Measurements from ENCODE around the gene LONP2.

LONP2 gene

DNA sequence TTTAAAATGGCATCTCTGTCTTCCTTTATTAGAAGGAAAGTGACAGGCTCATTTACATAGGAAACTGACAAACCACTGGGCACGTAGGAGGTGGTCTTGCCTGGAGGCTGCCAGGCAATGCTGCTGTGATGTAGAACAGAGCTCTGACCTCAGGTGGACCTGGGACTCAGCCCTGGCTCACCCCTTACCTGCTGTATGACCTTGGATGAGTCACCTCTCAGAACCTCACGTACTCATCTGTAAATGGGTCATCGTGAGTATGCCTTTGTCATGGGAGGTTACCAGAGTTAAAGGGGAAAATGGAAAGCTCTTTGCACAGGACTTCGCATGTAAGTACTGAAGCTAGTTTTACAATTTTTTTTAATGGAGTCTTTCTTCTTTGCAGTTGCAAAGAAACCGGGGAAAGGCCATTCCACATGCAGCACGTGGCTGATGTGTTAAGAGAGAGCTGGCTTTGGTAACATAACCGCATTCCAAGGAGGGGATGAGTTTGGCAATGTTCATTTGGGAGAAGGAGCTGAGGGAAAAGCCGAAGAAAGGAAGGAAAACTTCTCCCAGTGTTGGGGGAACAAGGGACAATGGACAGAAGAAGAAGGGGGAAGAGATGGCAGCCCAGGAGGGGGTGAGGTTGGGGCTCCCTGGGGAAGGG lies 37.4 kb upstream of the LONP2 start:
- TF ChIP-seq, protein P1, sequence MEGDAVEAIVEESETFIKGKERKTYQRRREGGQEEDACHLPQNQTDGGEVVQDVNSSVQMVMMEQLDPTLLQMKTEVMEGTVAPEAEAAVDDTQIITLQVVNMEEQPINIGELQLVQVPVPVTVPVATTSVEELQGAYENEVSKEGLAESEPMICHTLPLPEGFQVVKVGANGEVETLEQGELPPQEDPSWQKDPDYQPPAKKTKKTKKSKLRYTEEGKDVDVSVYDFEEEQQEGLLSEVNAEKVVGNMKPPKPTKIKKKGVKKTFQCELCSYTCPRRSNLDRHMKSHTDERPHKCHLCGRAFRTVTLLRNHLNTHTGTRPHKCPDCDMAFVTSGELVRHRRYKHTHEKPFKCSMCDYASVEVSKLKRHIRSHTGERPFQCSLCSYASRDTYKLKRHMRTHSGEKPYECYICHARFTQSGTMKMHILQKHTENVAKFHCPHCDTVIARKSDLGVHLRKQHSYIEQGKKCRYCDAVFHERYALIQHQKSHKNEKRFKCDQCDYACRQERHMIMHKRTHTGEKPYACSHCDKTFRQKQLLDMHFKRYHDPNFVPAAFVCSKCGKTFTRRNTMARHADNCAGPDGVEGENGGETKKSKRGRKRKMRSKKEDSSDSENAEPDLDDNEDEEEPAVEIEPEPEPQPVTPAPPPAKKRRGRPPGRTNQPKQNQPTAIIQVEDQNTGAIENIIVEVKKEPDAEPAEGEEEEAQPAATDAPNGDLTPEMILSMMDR (IDR thresholded peaks at IDR 0.05) = no peak

DNA sequence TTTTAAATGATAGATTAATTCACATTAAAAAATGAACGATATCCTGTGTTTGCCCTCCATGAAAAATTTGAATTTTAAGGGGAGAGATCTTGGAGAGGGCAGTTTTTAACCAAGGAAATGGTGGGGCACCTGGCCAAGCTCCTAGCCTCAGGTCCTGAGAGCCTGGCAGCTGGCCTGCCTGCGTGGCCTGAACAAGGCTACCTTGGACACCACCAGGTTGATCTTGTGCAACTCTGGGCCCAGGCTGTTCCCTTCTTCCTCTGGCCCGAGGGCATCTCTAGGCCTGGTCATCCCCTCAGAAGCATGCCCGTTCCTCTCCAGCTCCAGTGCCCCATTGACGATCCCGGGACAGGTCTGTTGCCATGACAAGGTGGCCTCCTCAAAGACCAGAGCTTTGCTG lies 33.4 kb upstream of the LONP2 start:
- TF ChIP-seq, protein P1 (IDR thresholded peaks at IDR 0.05) = no peak

DNA sequence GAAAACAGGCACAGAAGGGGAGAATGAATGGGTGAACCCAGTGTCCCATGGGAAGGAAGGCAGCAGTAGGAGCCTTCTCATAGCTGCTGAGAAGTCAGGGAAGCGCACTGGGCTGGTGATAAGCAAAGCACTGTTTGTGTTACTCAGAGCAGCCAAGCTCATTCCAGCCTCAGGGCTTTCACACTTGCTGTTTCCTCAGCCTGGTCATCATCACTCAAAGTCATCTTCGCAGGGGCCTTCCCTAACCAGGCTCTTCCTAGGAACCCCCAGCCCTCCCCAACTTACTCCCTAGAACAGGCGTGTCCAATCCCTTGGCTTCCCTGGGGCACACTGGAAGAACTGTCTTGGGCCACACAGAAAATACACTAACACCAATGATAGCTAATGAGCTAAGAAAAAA lies 32.1 kb upstream of the LONP2 start:
- TF ChIP-seq, protein P1 (IDR thresholded peaks at IDR 0.05) = no peak

DNA sequence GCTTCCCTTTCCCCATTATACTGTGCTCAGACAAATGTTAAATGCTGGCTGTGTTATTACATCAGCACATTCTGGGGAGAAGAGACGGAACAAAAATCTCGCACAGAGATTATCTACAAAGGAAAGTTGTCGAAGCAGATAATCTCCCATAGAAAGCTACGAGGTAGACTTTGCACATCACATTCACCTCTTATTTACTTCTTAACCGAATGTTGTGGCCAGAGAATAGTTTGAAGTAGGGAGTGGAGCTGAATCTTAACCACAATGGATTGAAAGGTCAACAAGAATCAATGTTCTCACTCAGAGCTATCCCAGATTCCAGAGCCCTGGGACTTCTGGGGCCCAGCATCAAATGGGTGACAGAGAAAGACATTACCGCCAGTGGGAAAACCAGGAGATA lies 28.4 kb upstream of the LONP2 start:
- TF ChIP-seq, protein P1 (IDR thresholded peaks at IDR 0.05) = no peak

DNA sequence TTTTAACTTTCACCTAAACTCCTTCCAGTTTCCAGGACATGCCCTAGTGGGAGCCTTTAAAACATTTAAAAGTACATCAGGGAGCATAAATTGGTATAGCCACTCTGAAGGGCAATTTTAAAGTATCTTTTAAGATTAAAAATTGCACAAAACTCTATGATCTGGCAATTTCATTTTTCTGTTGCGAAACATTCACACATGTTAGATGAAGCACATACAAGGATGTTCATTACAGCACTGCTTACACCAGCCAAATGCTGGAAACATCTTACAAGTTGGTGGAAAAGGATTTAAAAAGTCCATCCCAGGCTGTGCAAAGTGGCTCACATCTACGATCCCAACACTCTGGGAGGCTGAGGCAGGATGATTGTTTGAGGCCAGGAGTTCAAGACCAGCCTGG lies 26.4 kb upstream of the LONP2 start:
- TF ChIP-seq, protein P1 (IDR thresholded peaks at IDR 0.05) = no peak

DNA sequence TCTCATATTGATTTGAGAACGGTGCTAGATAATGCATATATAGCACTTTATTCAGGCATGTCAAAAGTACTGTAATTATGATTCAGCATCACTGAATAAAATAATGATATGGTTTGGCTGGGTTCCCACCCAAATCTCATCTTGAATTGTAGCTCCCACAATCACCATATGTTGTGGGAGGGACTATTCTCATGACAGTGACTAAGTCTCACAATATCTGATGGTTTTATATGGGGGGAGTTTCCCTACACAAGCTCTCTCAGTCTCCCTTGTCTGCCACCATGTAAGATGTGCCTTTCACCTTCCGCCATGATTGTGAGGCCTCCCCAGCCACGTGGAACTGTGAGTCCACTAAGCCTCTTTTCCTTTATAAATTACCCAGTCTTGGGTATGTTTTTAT lies 25.6 kb upstream of the LONP2 start:
- TF ChIP-seq, protein P1 (IDR thresholded peaks at IDR 0.05) = no peak

DNA sequence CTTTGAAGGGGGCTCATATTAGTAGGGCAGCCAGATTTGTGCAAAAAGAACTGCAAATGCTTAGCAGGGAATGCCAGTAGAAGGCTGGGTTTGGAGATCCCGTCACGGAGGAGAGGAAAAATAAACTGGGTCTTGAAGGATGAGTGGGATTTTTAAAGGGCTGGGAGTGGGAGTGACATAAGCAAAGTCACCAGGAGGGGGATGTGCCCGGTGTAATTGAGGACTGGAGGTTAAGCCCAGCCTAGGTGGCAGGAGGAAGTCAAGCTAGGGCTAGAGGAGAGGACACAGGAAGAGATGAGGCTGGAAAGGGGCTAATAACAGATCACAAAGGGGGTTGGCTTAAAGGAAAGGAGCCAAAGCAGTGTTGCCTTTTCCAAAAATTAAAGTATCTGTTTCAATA lies 23.2 kb upstream of the LONP2 start:
- TF ChIP-seq, protein P1 (IDR thresholded peaks at IDR 0.05) = no peak

DNA sequence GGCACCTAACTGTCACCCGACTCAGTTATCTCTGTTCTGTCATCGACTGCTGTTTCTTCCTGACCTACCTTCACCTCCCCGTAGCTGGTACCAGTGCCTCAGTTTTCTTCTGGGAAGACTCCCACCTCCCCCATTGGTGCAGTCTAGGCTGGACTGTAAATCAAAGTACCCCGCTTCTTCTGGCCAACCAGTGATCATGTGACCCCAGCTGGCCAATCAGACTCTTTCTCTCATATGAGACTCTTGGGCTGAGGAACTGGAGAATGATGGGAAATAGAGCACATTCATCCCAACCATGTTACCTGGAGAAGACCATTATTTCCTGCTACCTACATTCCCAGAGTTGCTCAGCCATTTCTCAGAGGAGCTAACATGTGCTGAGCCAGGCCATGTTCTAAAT lies 20.6 kb upstream of the LONP2 start:
- TF ChIP-seq, protein P1 (IDR thresholded peaks at IDR 0.05) = no peak

Data from LNCAP (cell line).